AG20443 (cell line): Measurements from ENCODE around the gene PPP6C.
"Not testable (repeated sequence)": the region's sequence is repeated elsewhere in the genome, so short reads cannot be mapped to it uniquely, and the experiment has no call there.

Experiments used
- DNase-seq: peaks from one replicate; pipeline ENCODE4 v3.0.0; 2012; ENCODE audit warnings: low spot score, mixed read lengths

Gene PPP6C

GRCh38 chr9:125181756-125182155 lies 7.8 kb downstream of the PPP6C start:
- not testable (repeated sequence) for DNase-seq

DNA sequence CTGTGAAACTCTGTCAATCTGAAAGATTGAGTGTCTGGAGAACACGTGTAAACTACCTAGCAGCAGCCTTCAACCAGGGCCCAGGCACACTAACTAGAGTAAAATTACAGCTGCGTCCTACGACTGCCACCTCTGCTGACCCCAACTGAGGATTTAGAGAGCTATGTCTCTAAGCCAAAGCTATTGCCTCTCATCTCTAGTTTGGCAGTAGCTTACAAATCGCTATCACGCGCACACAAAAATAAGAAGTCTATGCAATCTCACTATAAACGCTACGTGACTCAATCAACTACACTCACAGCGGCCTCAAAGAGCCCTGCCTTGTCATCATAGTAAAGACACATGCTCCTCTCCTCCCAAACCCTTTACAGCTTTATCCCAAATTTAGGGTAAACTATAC lies 8.7 kb downstream of the PPP6C start:
- no peak for DNase-seq

GRCh38 chr9:125179776-125180175 lies 9.8 kb downstream of the PPP6C start:
- not testable (repeated sequence) for DNase-seq

GRCh38 chr9:125177888-125178287 lies 11.7 kb downstream of the PPP6C start:
- no peak for DNase-seq

DNA sequence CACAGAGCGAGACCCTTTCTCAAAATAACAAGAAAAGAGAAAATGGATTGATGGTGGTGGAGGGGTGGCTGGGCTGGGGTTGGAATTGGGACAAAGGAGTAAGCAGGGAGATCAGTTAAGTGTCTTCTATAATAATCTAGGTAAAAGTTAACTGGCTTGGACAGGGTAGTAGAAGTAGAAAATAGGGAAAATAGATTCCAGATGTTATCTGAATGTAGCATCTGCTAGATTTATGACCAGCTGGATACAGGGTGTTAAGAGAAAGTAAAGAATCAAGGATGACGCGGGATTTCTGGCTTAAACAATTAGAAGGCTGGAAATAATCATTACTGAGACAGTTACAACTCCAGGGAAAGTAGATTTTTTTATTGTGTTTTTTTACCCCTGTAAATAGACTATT lies 13.0 kb downstream of the PPP6C start:
- peak; percentile 40 for DNase-seq

DNA sequence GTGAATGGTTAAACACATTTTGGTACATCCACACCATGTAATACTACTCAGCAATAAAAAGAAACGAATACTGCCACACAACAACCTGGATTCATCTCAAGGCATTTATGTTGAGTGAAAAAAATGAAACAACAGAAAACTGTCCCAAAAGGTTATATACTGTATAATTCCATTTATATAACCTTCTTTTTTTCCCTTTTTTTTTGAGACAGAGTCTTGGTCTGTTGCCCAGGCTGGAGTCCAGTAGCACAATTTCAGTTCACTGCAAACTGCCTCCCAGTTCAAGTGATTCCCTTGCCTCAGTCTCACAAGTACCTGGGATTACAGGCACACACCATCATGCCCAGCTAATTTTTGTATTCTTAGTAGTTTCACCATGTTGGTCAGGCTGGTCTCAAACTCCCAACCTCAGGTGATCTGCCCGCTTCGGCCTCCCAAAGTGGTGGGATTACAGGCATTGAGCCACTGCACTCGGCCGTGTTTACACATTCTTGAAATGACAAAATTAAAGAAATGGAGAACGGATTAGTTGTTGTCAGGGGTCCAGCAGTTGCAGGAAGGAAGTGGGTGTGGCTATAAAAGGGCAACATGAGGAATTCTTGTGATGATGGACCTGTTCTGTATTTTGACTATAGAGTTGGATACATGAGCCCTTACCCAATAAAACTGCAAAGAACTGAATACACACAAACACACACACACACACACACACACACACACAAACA lies 17.4 kb downstream of the PPP6C start:
- peak; percentile 13 for DNase-seq

DNA sequence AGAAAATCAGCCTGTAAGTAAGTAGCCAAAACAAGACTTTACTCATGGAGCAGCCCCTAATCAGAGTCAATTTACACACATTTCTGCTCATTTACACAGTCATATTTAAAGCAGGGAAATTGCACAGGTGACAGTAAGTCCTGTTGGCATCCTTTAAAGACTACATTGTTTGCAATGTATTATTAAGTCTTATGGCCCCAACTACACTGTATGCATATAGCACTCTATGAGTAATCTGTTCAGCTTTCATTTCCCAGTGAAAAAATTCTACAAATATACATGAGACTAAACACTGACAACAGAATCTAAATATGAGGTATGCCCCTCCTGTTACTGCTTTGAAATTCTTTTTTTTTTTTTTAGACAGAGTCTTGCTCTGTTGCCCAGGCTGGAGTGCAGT lies 19.7 kb downstream of the PPP6C start:
- no peak for DNase-seq

- no peak for DNase-seq
These were observed 22.8 kb downstream of the PPP6C start for GRCh38 chr9:125166762-125167161.

DNA sequence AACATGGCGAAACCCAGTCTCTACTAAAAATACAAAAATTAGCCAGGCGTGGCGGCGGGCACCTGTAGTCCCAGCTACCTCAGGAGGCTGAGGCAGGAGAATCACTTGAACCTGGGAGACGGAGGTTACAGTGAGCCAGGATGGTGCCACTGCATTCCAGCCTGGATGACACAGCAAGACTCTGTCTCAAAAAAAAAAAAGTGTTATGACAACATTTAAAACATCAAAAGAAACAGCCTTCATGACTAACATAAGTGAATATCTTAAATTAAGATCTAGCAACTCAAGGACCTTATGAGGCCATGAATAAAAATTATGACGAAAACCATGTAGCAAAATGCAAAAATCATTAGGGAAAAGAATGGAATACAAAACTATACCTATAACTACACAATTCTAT lies 26.7 kb downstream of the PPP6C start:
- DNase-seq: not testable (repeated sequence)

DNA sequence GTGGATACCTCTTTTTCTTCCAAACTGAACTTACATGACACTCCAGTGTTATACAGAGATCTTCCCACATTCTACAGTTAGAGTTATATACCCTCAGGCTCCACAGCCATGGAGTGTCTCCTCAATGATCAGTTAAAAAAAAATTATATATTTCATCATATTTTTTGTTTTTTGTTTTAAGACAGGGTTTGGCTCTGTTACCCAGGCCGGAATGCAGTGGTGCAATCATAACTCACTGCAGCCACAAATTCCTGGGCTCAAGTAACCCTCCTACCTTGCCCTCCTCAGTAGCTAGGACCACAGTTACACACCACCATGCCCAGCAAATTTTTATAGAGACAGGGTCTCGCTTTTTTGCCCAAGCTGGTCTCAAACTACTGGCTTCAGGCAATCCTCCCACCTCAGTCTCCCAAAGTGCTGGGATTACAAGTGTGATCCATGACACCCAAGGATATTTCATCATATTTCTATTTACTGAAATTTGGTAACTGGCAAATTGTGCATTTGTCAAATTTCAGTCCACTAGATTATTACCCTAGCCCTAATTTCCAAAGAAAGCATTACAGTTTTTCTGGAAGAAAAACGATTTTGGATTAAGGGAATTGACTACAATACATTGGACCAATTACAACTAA lies 28.2 kb downstream of the PPP6C start:
- peak; percentile 20 for DNase-seq

DNA sequence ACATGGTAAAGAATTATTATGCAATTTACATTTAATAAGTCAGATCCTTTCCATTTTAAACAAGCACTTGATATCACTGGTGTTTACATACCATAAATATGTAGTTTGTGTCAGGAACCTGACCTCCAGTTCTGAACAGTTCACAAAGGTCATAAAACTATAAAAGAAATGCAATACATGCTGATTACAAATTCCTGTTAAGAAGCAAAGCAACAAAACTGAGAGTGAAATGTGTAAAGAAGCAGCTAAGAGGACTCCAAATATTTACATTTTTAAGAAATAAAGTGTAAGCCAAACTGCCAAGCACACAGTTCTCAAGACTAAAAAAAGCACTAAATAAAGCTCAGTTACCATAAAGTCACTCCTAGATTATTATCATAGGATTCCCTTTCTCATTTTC lies 28.9 kb downstream of the PPP6C start:
- DNase-seq: no peak

DNA sequence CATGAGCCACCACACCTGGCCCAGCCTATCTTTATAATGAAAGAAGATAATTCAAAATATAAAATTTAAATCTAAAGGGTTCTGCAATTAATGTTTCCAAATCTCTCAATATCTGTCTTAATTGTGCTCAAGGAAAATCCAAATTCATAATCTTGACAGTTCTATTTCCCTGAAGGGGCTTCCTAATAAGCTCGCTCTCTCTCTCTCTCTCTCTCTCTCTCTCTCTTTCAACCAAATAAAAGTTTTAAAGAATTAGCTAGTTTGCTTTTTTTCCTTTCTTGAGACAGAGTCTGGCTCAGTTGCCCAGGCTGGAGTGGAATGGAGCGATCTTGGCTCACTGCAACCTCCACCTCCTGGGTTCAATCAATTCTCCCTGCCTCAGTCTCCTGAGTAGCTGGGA lies 33.1 kb downstream of the PPP6C start:
- no peak for DNase-seq

- no peak for DNase-seq
These were observed 35.8 kb downstream of the PPP6C start for GRCh38 chr9:125153712-125154367.

DNA sequence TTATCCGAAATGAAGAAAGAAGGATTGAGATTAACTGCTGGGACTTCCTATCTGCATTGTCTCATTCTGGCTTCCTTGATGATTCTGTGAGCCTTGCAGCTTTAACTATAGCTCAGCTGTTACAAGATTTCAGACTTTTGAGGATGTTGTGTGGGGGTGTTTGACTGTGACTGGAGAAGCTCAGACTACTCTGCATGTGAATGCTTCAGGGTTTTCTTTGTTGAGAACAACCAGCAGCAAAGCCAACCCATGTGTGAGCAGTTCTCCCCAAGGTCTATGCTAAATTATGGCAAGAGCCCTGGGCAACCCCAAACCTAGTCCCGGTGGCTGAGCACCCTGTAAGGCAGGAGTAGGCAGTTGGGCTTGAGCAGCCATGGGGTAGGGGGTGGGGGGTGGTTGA lies 37.9 kb downstream of the PPP6C start:
- DNase-seq: no peak

DNA sequence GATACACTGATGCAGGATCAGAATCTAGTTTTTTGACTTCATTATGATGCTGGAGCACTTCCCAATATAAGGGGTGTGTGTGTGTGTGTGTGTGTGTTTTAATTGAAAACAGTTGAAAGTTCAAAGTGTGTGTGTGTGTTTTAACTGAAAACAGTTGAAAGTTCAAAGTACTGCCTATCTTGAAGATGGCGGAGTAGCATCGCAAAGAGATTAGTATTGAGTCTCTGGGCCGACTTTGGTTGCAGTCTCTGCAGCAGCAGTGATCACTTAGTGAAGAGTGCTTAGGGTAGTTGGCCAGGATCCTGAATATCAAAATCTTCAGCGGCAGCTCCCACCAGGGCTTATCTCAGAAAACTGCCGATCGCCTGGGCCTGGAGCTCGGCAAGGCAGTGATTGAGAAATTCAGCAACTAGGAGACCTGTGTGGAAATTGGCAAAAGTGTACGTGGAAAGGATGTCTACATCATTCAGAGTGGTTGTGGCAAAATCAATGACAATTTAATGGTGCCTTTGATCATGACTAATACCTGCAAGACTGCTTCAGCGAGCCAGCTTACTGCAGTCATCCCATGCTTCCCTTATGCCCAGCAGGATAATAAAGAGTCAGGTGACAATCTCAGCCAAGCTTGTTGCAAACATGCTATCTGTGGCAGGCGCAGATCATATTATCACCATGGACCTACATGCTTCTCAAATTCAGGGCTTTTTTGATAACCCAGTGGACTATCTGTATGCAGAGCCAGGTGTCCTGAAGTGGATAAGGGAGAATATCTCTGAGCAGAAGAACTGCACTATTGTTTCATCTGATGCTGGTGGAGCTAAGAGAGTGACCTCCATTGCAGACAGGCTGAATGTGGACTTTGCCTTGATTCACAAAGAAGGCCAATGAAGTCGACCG lies 39.0 kb downstream of the PPP6C start:
- no peak for DNase-seq

GRCh38 chr9:125147401-125147951 lies 42.1 kb downstream of the PPP6C start:
- DNase-seq: no peak

DNA sequence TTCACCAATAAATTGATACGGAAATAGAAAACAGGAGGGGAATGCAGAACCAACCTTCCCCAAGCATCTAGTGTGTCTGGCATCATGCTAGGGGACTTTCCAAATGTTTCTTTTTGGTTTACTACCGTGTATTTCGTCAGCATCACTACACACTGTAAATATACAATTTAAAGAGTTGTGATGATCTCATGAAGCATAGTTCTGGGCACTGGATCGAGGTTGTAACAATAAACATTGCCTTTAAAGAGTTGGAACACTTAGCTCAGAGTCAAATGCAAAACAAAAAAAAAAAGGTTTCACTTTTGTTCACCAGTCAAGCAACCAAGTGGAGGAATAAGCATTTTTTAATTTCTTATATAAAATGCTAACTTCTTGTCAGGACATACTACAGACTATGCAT lies 43.4 kb downstream of the PPP6C start:
- DNase-seq: no peak

DNA sequence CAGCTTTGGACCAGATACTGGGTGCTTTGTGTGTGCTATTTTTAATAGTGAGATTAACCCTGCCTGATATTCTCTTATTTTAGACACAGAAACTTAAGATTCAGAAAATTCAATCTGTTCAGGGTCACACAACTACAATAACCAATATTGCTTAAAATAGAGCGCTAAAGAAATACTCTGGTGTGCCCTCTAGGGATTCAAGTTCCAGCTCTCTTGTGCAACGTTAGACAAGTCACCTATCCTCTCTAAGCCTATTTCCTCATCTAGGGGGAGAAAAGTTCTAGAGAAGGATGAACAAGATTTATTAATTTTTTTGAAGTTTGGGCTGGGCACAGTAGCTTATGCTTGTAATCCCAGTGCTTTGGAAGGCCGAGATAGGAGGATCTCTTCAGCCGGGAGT lies 44.2 kb downstream of the PPP6C start:
- DNase-seq: no peak

DNA sequence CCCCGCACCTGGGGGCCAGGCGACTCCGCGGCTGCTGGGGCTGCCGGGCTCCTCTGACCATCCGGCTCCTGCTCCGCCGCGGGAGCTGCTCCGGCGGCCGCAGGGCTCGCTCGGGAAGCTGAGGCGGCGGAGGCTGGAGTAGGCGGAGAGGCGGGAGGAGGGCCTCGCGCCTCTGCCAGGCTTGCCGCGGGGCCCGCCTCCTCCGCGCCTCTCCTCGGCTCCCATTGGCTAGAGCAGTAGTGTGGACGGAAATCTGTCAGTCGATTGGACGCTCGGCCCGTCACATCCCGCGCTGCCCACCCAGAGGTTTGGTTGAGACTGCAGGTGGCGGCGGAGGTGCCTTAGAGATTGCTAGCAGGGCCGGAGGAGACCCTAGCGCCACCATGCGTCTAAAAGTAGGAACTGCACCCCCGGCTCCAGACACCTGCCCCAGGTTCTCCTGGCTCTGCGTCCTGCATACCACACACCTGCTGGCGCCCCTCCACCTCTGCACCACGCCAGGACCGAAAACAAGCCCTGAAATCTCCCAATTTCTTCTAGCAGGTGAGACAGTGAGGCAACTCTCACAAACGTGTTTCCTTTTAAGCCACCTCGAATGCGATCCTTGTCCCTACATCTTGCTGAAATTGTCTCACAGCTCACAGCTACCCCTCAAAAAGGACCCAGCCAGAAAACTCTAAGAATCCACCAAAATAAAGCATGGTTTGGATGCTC lies 46.1 kb downstream of the PPP6C start, which contains the start of gene SCAI:
Gene SCAI, minus strand, starts transcription at position 152 of the 714 bp plus-strand sequence. Its CDS starts 91 bp downstream, at position 61.
- peak; percentile 99 for DNase-seq

DNA sequence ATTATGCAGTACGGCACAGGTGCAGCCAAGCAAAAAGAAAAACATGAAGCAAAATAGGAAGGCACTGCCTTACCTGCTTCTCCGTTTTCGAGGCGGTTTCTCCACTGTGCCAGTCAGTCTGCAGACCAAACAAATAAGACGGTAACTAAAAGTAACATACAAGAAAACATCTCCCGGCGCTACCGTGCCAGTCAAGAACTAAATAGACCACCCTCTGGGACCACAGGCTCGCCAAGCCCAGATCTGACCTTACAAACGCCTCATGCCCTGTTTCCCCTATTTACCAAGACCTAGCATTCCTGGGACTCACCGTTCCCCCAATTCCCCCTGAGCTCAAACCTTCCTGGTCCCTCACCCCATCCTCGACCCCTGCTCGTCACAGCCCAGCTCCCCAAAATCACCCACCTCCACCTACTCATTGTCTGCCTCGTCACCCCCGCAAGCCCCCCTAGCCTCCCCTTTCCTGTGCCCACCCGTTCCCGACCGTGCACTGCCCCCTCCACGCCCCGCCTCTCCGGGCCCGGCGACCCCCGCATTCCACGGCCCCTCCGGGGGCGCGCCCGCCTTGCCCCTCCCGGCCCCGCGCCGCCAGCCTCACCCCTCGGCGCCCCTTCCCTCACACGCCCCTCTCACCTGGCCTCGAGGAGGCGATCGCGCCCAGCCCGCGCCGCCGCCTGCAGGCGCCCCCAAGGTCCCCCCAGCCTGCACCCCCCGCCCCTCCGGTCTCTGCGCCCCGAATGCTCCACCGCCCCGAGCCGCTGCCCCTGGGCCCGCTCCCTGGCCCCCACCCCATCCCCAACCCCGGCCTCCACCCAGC lies 46.8 kb downstream of the PPP6C start:
- no peak for DNase-seq
